Neural crest cell (in vitro differentiated cells): ENCODE measurements around the gene CDH8. TPM values are rescaled to one million over a fixed set of nuclear protein-coding genes. Genes with fewer than 3 reads are reported as not detected.

Experiments
- DNase-seq: peaks from one replicate; pipeline ENCODE4 v3.0.0; 2021; ENCODE audit warnings: low read depth, mixed read lengths, low spot score
- H3K27ac Mint-ChIP-seq: one replicate; pipeline ENCODE4 v1.8.0; 2021; ENCODE audit warnings: mild to moderate bottlenecking, mixed read lengths; ENCODE audit not compliant: unreplicated experiment
- H3K27me3 Mint-ChIP-seq: 2 replicates; pipeline ENCODE4 v1.8.0; 2021; ENCODE audit warnings: low read depth, mild to moderate bottlenecking, mixed read lengths
- H3K36me3 Mint-ChIP-seq: 2 replicates; pipeline ENCODE4 v1.8.0; 2021; ENCODE audit warnings: low read depth, mild to moderate bottlenecking, mixed read lengths
- H3K4me1 Mint-ChIP-seq: 2 replicates; pipeline ENCODE4 v1.8.0; 2021; ENCODE audit warnings: mixed read lengths
- H3K4me3 Mint-ChIP-seq: one replicate; pipeline ENCODE4 v1.8.0; 2021; ENCODE audit warnings: mild to moderate bottlenecking, mixed read lengths
- H3K9me3 Mint-ChIP-seq: 2 replicates; pipeline ENCODE4 v1.8.0; 2021; ENCODE audit warnings: mixed read lengths
- CTCF ChIP-seq: fragments of 200-600 bp; sonication (generic); conservative IDR thresholded peaks from 2 replicates; pipeline ENCODE4 v1.5.0; 2021; ENCODE audit warnings: antibody characterized with exemption, mild to moderate bottlenecking
- total RNA-seq: library from RNA; stranded (reverse); gene quantifications from 2 replicates; pipeline ENCODE4 v1.2.1, GENCODE V29; 2021

The CDH8 gene
- total RNA-seq, 1 donor from 2014 or later, result 7.1 TPM

GRCh38 chr16:61681124-61681523 lies 355.1 kb downstream of the CDH8 start:
- Mint-ChIP-seq H3K27ac (no peak overlapping the region), H3K9me3 (peaks cover 2% of the 10 kb centered on the region), H3K27me3 (no peaks in the 10 kb centered on the region), H3K36me3 (no peaks in the 10 kb centered on the region), H3K4me1 (no peaks in the 10 kb centered on the region), H3K4me3 (no peak overlapping the region)
- TF ChIP-seq CTCF, result no peak
- no peak for DNase-seq

GRCh38 chr16:61678182-61678581 lies 358.1 kb downstream of the CDH8 start:
- Mint-ChIP-seq H3K9me3 (peaks cover 2% of the 10 kb centered on the region), H3K4me1 (no peaks in the 10 kb centered on the region), H3K36me3 (no peaks in the 10 kb centered on the region), H3K27ac (no peak overlapping the region), H3K27me3 (no peaks in the 10 kb centered on the region), H3K4me3 (no peak overlapping the region)
- TF ChIP-seq CTCF, result no peak
- DNase-seq, result no peak

- Mint-ChIP-seq H3K4me3 (no peak overlapping the region), H3K9me3 (peaks cover 2% of the 10 kb centered on the region), H3K4me1 (no peaks in the 10 kb centered on the region), H3K36me3 (no peaks in the 10 kb centered on the region), H3K27me3 (no peaks in the 10 kb centered on the region), H3K27ac (no peak overlapping the region)
- no peak for TF ChIP-seq CTCF
- DNase-seq, result no peak
Observed at GRCh38 chr16:61677776-61678175, 358.5 kb downstream of the CDH8 start.

- Mint-ChIP-seq H3K27ac (no peak overlapping the region), H3K36me3 (no peaks in the 10 kb centered on the region), H3K27me3 (no peaks in the 10 kb centered on the region)
Observed at GRCh38 chr16:61676740-61677139, 359.5 kb downstream of the CDH8 start.

GRCh38 chr16:61671161-61671560 lies 365.1 kb downstream of the CDH8 start:
- H3K27me3 Mint-ChIP-seq, result no peaks in the 10 kb centered on the region
- TF ChIP-seq CTCF, result no peak
- no peak for DNase-seq
- H3K27ac Mint-ChIP-seq, result no peak overlapping the region
- H3K9me3 Mint-ChIP-seq, result no peaks in the 10 kb centered on the region
- no peak overlapping the region for H3K4me3 Mint-ChIP-seq
- no peaks in the 10 kb centered on the region for H3K36me3 Mint-ChIP-seq
- no peaks in the 10 kb centered on the region for H3K4me1 Mint-ChIP-seq

More at GRCh38 chr16:61676740-61677139, 359.5 kb downstream of the CDH8 start:
- Mint-ChIP-seq H3K4me3 (no peak overlapping the region), H3K4me1 (no peaks in the 10 kb centered on the region), H3K9me3 (peaks cover 2% of the 10 kb centered on the region)
- no peak for TF ChIP-seq CTCF
- DNase-seq, result no peak

- TF ChIP-seq CTCF, result no peak
Observed at GRCh38 chr16:61665512-61665911, 370.7 kb downstream of the CDH8 start.

More at GRCh38 chr16:61665512-61665911, 370.7 kb downstream of the CDH8 start:
- Mint-ChIP-seq H3K4me3 (no peak overlapping the region), H3K36me3 (no peaks in the 10 kb centered on the region), H3K4me1 (no peaks in the 10 kb centered on the region), H3K9me3 (peaks cover 2% of the 10 kb centered on the region), H3K27me3 (no peaks in the 10 kb centered on the region), H3K27ac (no peak overlapping the region)
- DNase-seq, result no peak
